Measurements from ENCODE around the gene TBRG4. TPM values are rescaled to one million over a fixed set of nuclear protein-coding genes. Genes with fewer than 3 reads are reported as not detected.
A peak's percentile ranks its signal among the peaks of the same experiment; 100 is the strongest.

Gene TBRG4
- total RNA-seq (2021) = 127 and 137 TPM in 2 replicates
- long read RNA-seq, transcript TBRG4-215 (11 exons, 2,190 nt) = minor isoform, 7 of 939 reads
- long read RNA-seq, transcript TBRG4-203 (9 exons, 2,225 nt) = minor isoform, 29 of 939 reads
- long read RNA-seq, transcript TBRG4-201 (11 exons, 2,243 nt) = major isoform, 388 of 939 reads
- long read RNA-seq, transcript TBRG4-202 (9 exons, 1,917 nt) = minor isoform, 192 of 939 reads
- long read RNA-seq, partial matches to known transcripts = 32 of 939 reads
- long read RNA-seq, other reads (novel, unspliced or antisense) = 288 of 939 reads

- Mint-ChIP-seq H3K9me3 (peaks cover 0 to 4% of the 10 kb centered on the region in 2 experiments; a peak in 1 of 5 replicates), H3K27ac (peak within 1 kb of the TSS; percentile 99 to 100 (median 100)), H3K27me3 (ENCODE audit: low read depth) (peaks cover 21% of the 10 kb centered on the region), H3K4me1 (peaks cover 11 to 12% of the 10 kb centered on the region in 2 experiments), H3K36me3 (ENCODE audit: insufficient read depth in 1 of 3, low read depth in 3 of 3) (peaks cover 25 to 33% (median 28%) of the 10 kb centered on the region in 3 experiments; a peak in 6 of 7 replicates), H3K4me3 (peak within 1 kb of the TSS; percentile 98 to 99)
- Histone ChIP-seq H3K27ac (ENCODE audit: insufficient read length, low read depth, low read length) (peak within 1 kb of the TSS; percentile 57), H3K56ac (ENCODE audit: insufficient read length, low read depth, low read length) (no peak within 1 kb of the TSS), H3K27me3 (ENCODE audit: insufficient read depth, low read length) (no peaks in the 10 kb centered on the region), H3K14ac (ENCODE audit: insufficient read depth, low read length) (peak within 1 kb of the TSS; percentile 95), H3K4ac (ENCODE audit: low read depth, low read length) (no peak within 1 kb of the TSS), H2BK5ac (ENCODE audit: insufficient read length, low read length) (no peak within 1 kb of the TSS), H4K8ac (replicated peaks; ENCODE audit: insufficient read length, low read depth, low read length) (no peak within 1 kb of the TSS), H3K79me2 (ENCODE audit: insufficient read depth, low read length) (peaks cover 16% of the 10 kb centered on the region; the same call in 1 of the 2 replicates), H3K23ac (ENCODE audit: insufficient read length, low read depth, low read length) (no peak within 1 kb of the TSS), H2AFZ (ENCODE audit: low read length) (no peak within 1 kb of the TSS), H4K5ac (ENCODE audit: insufficient read length, low read depth, low read length) (no peak within 1 kb of the TSS), H2BK120ac (ENCODE audit: low read depth, low read length, poor library complexity, severe bottlenecking) (no peak within 1 kb of the TSS), H3T11ph (ENCODE audit: low read length) (no peak within 1 kb of the TSS), H2BK12ac (ENCODE audit: insufficient read length, low read depth, low read length) (no peak within 1 kb of the TSS), H2BK20ac (ENCODE audit: low read depth, low read length, poor library complexity, severe bottlenecking) (no peak within 1 kb of the TSS), H3K4me2 (ENCODE audit: insufficient read depth, insufficient read length, low read length) (peak within 1 kb of the TSS; percentile 82), H3K23me2 (ENCODE audit: insufficient read length, low read depth, low read length, poor library complexity, severe bottlenecking) (no peaks in the 10 kb centered on the region), H3K18ac (ENCODE audit: insufficient read length, low read depth, low read length) (peak within 1 kb of the TSS; percentile 98), H2BK15ac (ENCODE audit: low read depth, low read length) (no peak within 1 kb of the TSS), H4K91ac (ENCODE audit: insufficient read length, low read depth, low read length) (no peak within 1 kb of the TSS), H3K4me1 (ENCODE audit: insufficient read depth, low read length) (no peaks in the 10 kb centered on the region), H2AK5ac (ENCODE audit: insufficient read length, low read length) (no peak within 1 kb of the TSS), H3K9me3 (ENCODE audit: control insufficient read depth, low read depth, low read length) (no peaks in the 10 kb centered on the region), H3K79me1 (ENCODE audit: insufficient read depth, low read depth, low read length, poor library complexity, severe bottlenecking) (peaks cover 10% of the 10 kb centered on the region), H3K9ac (ENCODE audit: extremely low read depth, insufficient read length, low read length) (peak within 1 kb of the TSS; percentile 96), H4K20me1 (ENCODE audit: control insufficient read depth, insufficient read depth, insufficient read length) (no peaks in the 10 kb centered on the region)
- WGBS (ENCODE audit: extremely low coverage, insufficient read length, low lambda C conversion rate) = no CpG with 5 or more reads among the region's 64 CpGs
- DNase-seq = peak; percentile 93
- peak; percentile 41; the same call in 2 of the 3 replicates for TF ChIP-seq CTCF (conservative IDR thresholded peaks at IDR 0.05)
These were observed at the start of gene TBRG4 for GRCh38 chr7:45111298-45112223. TBRG4 (minus strand) TSS chr7:45111697; CDS start chr7:45109237, 2,460 bp downstream.

Data from H9 (cell line).